Aorta (tissue), 5 donors: Measurements from ENCODE around the gene ITFG2. TPM values are rescaled to one million over a fixed set of nuclear protein-coding genes. Genes with fewer than 3 reads are reported as not detected.

Experiments
- ATAC-seq: fragments of 200-7000 bp; cut with Tn5 transposase; one replicate; pipeline ENCODE4 v1.9.1; 2022; ENCODE audit warnings: moderate library complexity; ENCODE audit not compliant: low FRiP score
- DNase-seq, 2 donors: peaks; one replicate each; pipeline ENCODE4 v3.0.0-alpha.2; 2020
- H3K27ac ChIP-seq, 2 donors: one replicate each; pipeline ENCODE4 v1.5.1; 2013; ENCODE audit warnings: low read length in 2 of 2, mild to moderate bottlenecking in 2 of 2, moderate library complexity in 2 of 2, control low read depth in 1 of 2, inconsistent platforms in 1 of 2, low read depth in 1 of 2
- H3K27me3 ChIP-seq, 2 donors: one replicate each; pipeline ENCODE4 v1.6.1; 2013; ENCODE audit warnings: control low read depth in 1 of 2, low read length in 1 of 2, mild to moderate bottlenecking in 1 of 2, moderate library complexity in 1 of 2; ENCODE audit not compliant: insufficient read depth in 2 of 2, control insufficient read depth in 1 of 2
- H3K36me3 ChIP-seq, 2 donors: one replicate each; pipeline ENCODE4 v1.6.1; 2013; ENCODE audit warnings: control low read depth in 1 of 2, low read length in 1 of 2, mild to moderate bottlenecking in 1 of 2; ENCODE audit not compliant: insufficient read depth in 2 of 2, control insufficient read depth in 1 of 2
- H3K4me1 ChIP-seq, 2 donors: one replicate each; pipeline ENCODE4 v1.6.1; 2013; ENCODE audit warnings: low read length in 2 of 2, control low read depth in 1 of 2, mild to moderate bottlenecking in 1 of 2, moderate library complexity in 1 of 2; ENCODE audit not compliant: insufficient read depth in 2 of 2, control insufficient read depth in 1 of 2
- H3K4me3 ChIP-seq, 2 donors: one replicate each; pipeline ENCODE4 v1.5.1; 2013; ENCODE audit warnings: low read length in 2 of 2, control low read depth in 1 of 2, mild to moderate bottlenecking in 1 of 2
- H3K9me3 ChIP-seq: one replicate; pipeline ENCODE4 v1.6.1; 2013; ENCODE audit warnings: mild to moderate bottlenecking, low read length; ENCODE audit not compliant: control insufficient read depth
- WGBS, 2 donors: extraction: QIAGEN DNeasy Blood & Tissue Kit; methylation state at CpG; one replicate each; pipeline ENCODE4 v1.1.7; 2013; 5-methylcytosine and 5-hydroxymethylcytosine counted together
- intact Hi-C, 2 donors: fragments of 100-400 bp; cut with DNase I; formaldehyde crosslinking; loops; one replicate each; pipeline versions ENCODE4 v1.14.2 to v1.15.0; 2022
- polyA plus RNA-seq, 2 donors: library from polyadenylated mRNA; stranded (reverse); fragments of 200-250 nt; gene quantifications; one replicate each; pipeline ENCODE4 v1.2.3, GENCODE V29; 2013
- total RNA-seq, 2 donors: library from RNA; stranded (reverse); fragmentation: NEBNext Ultra II Directional; extraction: Animal tissue kit (Norgen Biotek cat#: 25700); gene quantifications; one replicate each; pipeline ENCODE4 v1.2.1, GENCODE V29; 2021
- donor health status: healthy with polysubstance abuse.
- donor health status: Bipolar disorder and iron deficiency.
- donor health status: DM: no; HTN: no; CAD: no.
- donor health status: DM: no; HTN: no; CAD: no.
- donor health status: DM: yes; HTN: yes; CAD: no.

Gene ITFG2
- total and polyA plus RNA-seq, 4 donors = 5.9 to 43.7 (median 28.6) TPM

DNA sequence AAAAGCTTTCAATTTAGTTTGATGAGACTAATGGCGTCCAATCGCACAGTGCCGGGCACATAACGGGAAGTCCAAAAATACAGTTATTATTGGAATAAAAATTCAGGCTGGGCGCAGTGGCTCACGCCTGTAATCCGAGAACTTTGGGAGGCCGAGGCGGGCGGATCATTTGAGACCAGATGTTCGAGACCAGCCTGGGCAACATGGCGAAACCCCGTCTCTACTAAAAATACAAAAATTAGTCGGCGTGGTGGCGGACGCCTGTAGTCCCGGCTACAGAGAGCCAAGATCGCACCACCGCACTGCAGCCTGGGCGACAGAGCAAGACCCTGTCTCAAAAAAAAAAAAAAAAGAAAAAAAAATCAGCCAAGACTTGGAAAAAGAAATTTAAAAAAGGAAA lies 18.9 kb upstream of the ITFG2 start:
- H3K27ac ChIP-seq = no peak overlapping the region
- no peaks in the 10 kb centered on the region for H3K27me3 ChIP-seq
- peaks cover 0 to 5% of the 10 kb centered on the region in 2 donors for H3K36me3 ChIP-seq
- H3K4me1 ChIP-seq = peaks cover 0 to 3% of the 10 kb centered on the region in 2 donors
- no peak for DNase-seq
- 90 to 94% methylated on average over 21 of the region's 21 CpGs for WGBS, 2 donors
- ATAC-seq = no peak
- intact Hi-C loops = no loop called here
- H3K4me3 ChIP-seq = no peak overlapping the region
- no peaks in the 10 kb centered on the region for H3K9me3 ChIP-seq

DNA sequence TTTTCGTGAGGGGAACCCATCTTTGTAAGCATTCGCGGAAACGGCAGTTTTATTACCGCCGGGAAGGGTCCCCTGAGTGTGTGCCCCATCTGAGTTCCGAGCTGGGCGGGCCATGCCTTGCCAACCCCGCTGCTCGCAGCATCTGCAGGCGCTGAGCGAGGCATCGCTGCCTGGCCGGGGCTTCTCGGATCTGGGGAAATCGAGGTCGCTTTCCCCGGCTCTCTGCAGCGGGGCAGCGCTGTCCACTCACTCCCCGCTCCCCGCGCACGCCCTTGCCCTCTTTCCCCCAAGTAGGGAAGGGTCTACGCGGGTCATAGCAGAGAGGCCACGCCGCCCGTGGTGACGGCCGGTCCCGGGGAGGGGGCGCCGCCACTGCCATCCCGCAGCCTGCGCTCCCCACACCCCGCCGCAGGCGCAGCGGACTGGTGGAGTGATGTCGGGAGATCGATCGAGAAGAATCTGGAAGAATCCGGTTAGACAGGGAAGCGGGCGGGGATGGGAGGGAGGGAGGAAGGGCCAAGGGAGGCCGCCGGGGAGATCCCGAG lies 18.2 kb upstream of the ITFG2 start:
- Histone ChIP-seq H3K27ac (peak overlapping the region in 1 of 2 donors; percentile 4), H3K27me3 (no peaks in the 10 kb centered on the region), H3K9me3 (no peaks in the 10 kb centered on the region), H3K36me3 (peaks cover 0 to 7% of the 10 kb centered on the region in 2 donors), H3K4me3 (peak overlapping the region; percentile 32 to 58), H3K4me1 (peaks cover 0 to 3% of the 10 kb centered on the region in 2 donors)
- intact Hi-C loops = no loop called here
- no peak for DNase-seq
- ATAC-seq = peak; percentile 77
- 2% methylated on average over 48 to 49 of the region's 49 CpGs for WGBS, 2 donors

DNA sequence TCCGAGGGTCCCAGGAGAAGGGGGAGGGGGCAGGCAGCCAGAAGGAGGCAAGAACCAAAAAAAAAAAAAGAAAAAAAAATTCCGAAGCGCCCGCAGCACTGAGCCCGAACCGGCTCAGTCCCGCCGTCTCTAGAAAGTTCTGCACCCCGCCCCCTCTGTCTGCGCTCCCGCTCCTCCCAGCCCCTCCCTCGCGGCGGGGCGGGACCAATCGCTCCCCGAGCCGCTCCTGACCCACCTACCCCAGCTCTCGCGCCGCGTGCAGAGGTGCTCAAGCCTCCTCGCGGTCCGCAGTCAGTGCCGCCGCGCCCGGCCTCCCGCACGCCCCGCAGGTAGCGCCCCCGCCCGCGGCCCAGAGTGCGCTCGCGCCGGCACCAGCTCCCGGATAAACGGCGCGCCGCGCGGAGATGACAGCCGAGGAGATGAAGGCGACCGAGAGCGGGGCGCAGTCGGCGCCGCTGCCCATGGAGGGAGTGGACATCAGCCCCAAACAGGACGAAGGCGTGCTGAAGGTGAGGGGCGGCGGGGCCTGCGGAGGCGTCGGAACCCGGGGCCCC lies 17.7 kb upstream of the ITFG2 start, which contains the start of gene FKBP4:
Gene FKBP4, plus strand, starts transcription at position 235 of the 554 bp plus-strand sequence. Its CDS starts 170 bp downstream, at position 405.
- ATAC-seq (peak; percentile 96), DNase-seq (peak; percentile 95 to 96)
- intact Hi-C loops = no loop called here
- WGBS, 2 donors = 0 to 1% methylated on average over 49 to 63 of the region's 63 CpGs
- H3K4me1 ChIP-seq = peaks cover 0 to 3% of the 10 kb centered on the region in 2 donors
- peak within 1 kb of the TSS; percentile 58 to 94 for H3K4me3 ChIP-seq
- no peaks in the 10 kb centered on the region for H3K9me3 ChIP-seq
- peak within 1 kb of the TSS in 1 of 2 donors; percentile 91 for H3K27ac ChIP-seq
- H3K36me3 ChIP-seq = peaks cover 0 to 9% of the 10 kb centered on the region in 2 donors
- no peaks in the 10 kb centered on the region for H3K27me3 ChIP-seq

DNA sequence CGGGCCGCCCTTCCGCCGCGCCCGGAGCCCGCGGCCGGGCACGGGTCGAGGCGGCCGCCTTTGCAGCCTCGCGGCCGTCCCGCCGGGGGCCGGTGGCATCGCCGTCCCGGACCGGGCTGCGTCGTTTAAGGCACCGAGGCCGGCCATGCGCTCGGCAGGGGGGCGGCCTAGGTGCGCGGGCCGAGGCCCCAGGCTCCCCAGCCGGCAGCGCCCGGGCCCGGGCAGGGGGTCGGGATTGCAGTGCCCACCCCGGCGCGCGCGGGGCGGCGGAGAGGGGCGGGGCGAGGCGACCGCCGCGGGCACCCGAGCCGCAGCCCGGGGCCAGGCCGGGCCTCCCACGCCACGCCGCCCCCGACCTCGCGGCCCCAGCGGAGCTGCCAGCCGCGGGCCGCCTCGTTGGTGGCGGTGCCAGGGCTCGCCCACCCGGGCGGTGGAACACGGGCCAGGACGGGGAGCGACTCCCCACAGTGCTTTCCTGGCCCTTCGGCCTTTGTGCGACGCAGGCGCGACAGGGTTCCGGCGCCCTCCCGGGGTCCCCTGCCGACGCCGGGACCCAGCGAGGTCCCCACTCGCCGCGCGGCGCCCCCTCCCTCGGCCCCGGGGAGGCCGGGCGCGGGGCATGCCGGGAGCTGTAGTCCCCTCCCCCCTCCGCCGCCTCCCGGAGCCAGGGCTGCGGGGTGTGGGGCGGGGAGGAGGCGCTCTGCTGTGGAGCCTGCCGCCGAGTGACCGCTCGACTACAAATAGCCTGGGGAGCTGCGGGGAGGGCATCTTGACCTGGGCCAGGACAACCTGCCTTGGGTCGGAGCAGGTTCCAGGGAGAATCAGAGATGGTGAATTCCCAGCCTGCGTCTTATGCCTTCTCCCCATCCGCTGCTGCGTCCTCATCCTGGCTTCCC lies 16.9 kb upstream of the ITFG2 start:
- no peaks in the 10 kb centered on the region for H3K27me3 ChIP-seq
- H3K9me3 ChIP-seq = no peaks in the 10 kb centered on the region
- ATAC-seq (peak; percentile 86), DNase-seq (peak; percentile 87 to 93)
- H3K4me3 ChIP-seq = peak overlapping the region; percentile 58 to 94
- 0 to 1% methylated on average over 34 to 111 of the region's 111 CpGs for WGBS, 2 donors
- peaks cover 0 to 17% of the 10 kb centered on the region in 2 donors for H3K36me3 ChIP-seq
- H3K4me1 ChIP-seq = peaks cover 0 to 3% of the 10 kb centered on the region in 2 donors
- intact Hi-C loops = loop anchor here in 1 of 2 donors (2.0 kb wide), 1 partner anchor 17 kb away; the partner anchor contains the start of gene ITFG2
- H3K27ac ChIP-seq = peak overlapping the region in 1 of 2 donors; percentile 64

DNA sequence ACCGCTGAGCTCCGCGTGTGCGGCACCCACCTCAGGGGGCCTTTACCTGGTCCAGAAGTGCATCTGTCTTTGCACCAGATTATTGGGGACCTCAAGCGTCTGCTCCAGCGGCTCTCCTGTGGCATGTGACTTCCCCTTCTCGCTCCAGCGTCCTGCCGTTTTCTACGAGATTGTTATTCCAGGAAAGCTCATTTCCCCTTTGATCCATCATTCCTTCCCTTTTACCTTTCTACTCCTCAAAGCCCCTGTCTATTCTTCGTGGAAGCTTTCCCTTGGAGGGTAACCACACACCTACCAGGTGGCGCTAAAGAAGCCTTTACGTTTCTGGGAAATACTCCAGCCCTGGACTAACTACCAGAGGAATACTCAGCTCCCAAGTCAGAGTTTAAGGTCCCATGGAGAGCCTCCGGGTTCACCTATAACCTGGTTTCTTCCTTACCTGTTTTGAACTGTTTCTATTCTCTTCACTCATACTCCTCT lies 16.2 kb upstream of the ITFG2 start:
- H3K36me3 ChIP-seq = peaks cover 0 to 17% of the 10 kb centered on the region in 2 donors
- peak overlapping the region; percentile 58 to 94 for H3K4me3 ChIP-seq
- WGBS, 2 donors = 5% methylated on average over 14 of the region's 14 CpGs
- DNase-seq (no peak), ATAC-seq (no peak)
- H3K27me3 ChIP-seq = no peaks in the 10 kb centered on the region
- peak overlapping the region in 1 of 2 donors; percentile 64 for H3K27ac ChIP-seq
- H3K4me1 ChIP-seq = peaks cover 0 to 3% of the 10 kb centered on the region in 2 donors
- no peaks in the 10 kb centered on the region for H3K9me3 ChIP-seq
- intact Hi-C loops = loop anchor here in 1 of 2 donors (2.0 kb wide), 1 partner anchor 17 kb away; the partner anchor contains the start of gene ITFG2

DNA sequence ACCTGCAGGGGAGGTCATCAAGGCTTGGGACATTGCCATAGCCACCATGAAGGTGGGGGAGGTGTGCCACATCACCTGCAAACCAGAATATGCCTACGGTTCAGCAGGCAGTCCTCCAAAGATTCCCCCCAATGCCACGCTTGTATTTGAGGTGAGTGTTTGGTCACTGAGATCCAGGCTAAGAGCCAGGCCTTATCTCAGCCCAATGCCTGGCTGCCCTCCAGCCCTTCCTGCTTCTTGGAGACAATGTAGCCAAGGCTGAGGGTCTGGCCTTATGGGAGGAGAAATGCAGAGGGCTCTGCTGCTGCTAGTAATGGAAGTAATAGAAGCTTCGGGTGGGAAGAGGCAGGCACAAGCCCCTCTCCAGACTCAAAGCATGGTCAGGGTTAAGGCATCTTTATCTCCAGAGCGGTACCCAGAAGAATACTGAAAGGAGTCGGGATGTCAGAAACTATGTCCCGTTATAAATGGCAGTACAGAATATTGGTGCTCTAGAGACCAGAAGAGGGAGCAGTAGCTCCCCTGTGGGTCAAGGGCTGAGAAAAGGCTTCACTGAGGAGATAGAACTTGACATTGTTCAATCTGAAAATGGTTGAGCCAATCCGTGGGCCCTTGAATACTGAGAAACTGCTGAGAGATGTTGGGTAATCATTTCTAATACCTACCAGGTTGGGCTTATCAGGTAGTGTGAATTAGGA lies 14.6 kb upstream of the ITFG2 start:
- H3K27me3 ChIP-seq = no peaks in the 10 kb centered on the region
- no peaks in the 10 kb centered on the region for H3K9me3 ChIP-seq
- intact Hi-C loops = loop anchor here in 1 of 2 donors (2.0 kb wide), 1 partner anchor 15 kb away; the partner anchor contains the start of gene ITFG2
- no peak overlapping the region for H3K27ac ChIP-seq
- peaks cover 0 to 21% of the 10 kb centered on the region in 2 donors for H3K36me3 ChIP-seq
- ATAC-seq (no peak), DNase-seq (no peak)
- peaks cover 0 to 3% of the 10 kb centered on the region in 2 donors for H3K4me1 ChIP-seq
- WGBS, 2 donors = 45 to 51% methylated on average over 7 of the region's 7 CpGs
- H3K4me3 ChIP-seq = no peak overlapping the region

DNA sequence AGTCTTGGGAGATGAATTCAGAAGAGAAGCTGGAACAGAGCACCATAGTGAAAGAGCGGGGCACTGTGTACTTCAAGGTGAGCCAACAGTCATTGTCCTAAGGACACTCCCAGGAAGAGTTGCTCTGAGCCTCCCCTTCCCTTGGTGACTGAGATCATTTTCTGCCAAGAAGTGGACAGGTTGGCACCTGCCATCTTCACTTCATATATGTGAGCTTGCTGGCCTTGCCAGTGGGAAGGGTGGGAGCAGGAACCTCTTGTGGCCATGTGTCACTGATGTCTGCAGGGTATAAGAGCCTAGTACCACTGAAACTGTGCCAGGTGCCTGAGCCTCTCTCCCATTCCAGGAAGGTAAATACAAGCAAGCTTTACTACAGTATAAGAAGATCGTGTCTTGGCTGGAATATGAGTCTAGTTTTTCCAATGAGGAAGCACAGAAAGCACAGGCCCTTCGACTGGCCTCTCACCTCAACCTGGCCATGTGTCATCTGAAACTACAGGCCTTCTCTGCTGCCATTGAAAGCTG lies 12.4 kb upstream of the ITFG2 start:
- no peaks in the 10 kb centered on the region for H3K9me3 ChIP-seq
- ATAC-seq (no peak), DNase-seq (no peak)
- no peak overlapping the region for H3K27ac ChIP-seq
- peaks cover 0 to 24% of the 10 kb centered on the region in 2 donors for H3K36me3 ChIP-seq
- WGBS, 2 donors = 88 to 91% methylated on average over 3 of the region's 3 CpGs
- H3K27me3 ChIP-seq = no peaks in the 10 kb centered on the region
- intact Hi-C loops = no loop called here
- peaks cover 0 to 3% of the 10 kb centered on the region in 2 donors for H3K4me1 ChIP-seq
- no peak overlapping the region for H3K4me3 ChIP-seq
